Natural killer cell (primary cell): ENCODE measurements around the gene ECI2. TPM values are rescaled to one million over a fixed set of nuclear protein-coding genes. Genes with fewer than 3 reads are reported as not detected.
A peak's percentile ranks its signal among the peaks of the same experiment; 100 is the strongest.

Experiments used
- ATAC-seq, 3 donors: fragments of 150-1000 bp in 2 of 3; fragments of 200-7000 bp in 1 of 3; cut with Tn5 transposase; 1 replicate in 1 of 3; 2 replicates in 2 of 3; pipeline ENCODE4 v1.10.0; 2021; ENCODE audit warnings: mild to moderate bottlenecking in 2 of 3, moderate library complexity in 2 of 3
- DNase-seq, 2 donors: peaks; one replicate each; pipeline versions ENCODE4 v3.0.0 to v3.0.0-alpha.2; 2013 to 2021; ENCODE audit warnings: mixed read lengths in 1 of 2
- H3K27ac ChIP-seq: one replicate; pipeline ENCODE4 v1.5.1; 2013; ENCODE audit warnings: mild to moderate bottlenecking, low read length
- H3K27me3 ChIP-seq: one replicate; pipeline ENCODE4 v1.6.1; 2013; ENCODE audit warnings: low read length; ENCODE audit not compliant: control insufficient read depth, insufficient read depth
- H3K36me3 ChIP-seq: one replicate; pipeline ENCODE4 v1.6.1; 2013; ENCODE audit warnings: low read length; ENCODE audit not compliant: control insufficient read depth, insufficient read depth
- H3K4me1 ChIP-seq: one replicate; pipeline ENCODE4 v1.6.1; 2013; ENCODE audit warnings: low read length; ENCODE audit not compliant: control insufficient read depth, insufficient read depth
- H3K4me3 ChIP-seq: one replicate; pipeline ENCODE4 v1.5.1; 2013; ENCODE audit warnings: low read length
- H3K9me3 ChIP-seq: one replicate; pipeline ENCODE4 v1.6.1; 2013; ENCODE audit warnings: low read length; ENCODE audit not compliant: control insufficient read depth, insufficient read depth
- H3K27ac Mint-ChIP-seq, 2 donors: one replicate each; pipeline ENCODE4 v1.8.0; 2022; ENCODE audit warnings: mild to moderate bottlenecking in 2 of 2, mixed read lengths in 2 of 2, moderate library complexity in 1 of 2
- H3K27me3 Mint-ChIP-seq, 2 donors: one replicate each; pipeline ENCODE4 v1.8.0; 2022; ENCODE audit warnings: low read depth in 2 of 2, mixed read lengths in 2 of 2
- H3K36me3 Mint-ChIP-seq: one replicate; pipeline ENCODE4 v1.8.0; 2022; ENCODE audit warnings: mixed read lengths
- H3K4me1 Mint-ChIP-seq, 2 donors: one replicate each; pipeline ENCODE4 v1.8.0; 2022; ENCODE audit warnings: mixed read lengths in 2 of 2
- H3K4me3 Mint-ChIP-seq: one replicate; pipeline ENCODE4 v1.8.0; 2022; ENCODE audit warnings: mild to moderate bottlenecking, moderate library complexity, mixed read lengths
- H3K9me3 Mint-ChIP-seq, 2 donors: one replicate each; pipeline ENCODE4 v1.8.0; 2022; ENCODE audit warnings: mixed read lengths in 2 of 2
- CTCF ChIP-seq: fragments of 200-600 bp; IDR thresholded peaks from one replicate; pipeline ENCODE4 v1.8.0; 2022; ENCODE audit warnings: antibody characterized with exemption
- WGBS: methylation state at CpG from one replicate; pipeline ENCODE4 v1.1.7; 2013; ENCODE audit warnings: missing lambda C conversion rate; ENCODE audit not compliant: insufficient coverage; 5-methylcytosine and 5-hydroxymethylcytosine counted together
- intact Hi-C: fragments of 100-400 bp; cut with micrococcal nuclease; formaldehyde crosslinking; loops from one replicate; pipeline ENCODE4 v1.14.2; 2022
- total RNA-seq, 4 donors: library from RNA; stranded (reverse); fragments of 120-200 nt in 1 of 4; gene quantifications; one replicate each; pipeline versions ENCODE4 v1.2.3 to v1.2.4, GENCODE V29; 2013 to 2022

The ECI2 gene
- total RNA-seq, 3 donors from 2014 or later (not counting 1 experiment from before 2014, with no cell fraction given) = 17.2 to 21.6 (median 19.6) TPM

- intact Hi-C loops = no loop called here
- Mint-ChIP-seq H3K36me3 (no peaks in the 10 kb centered on the region), H3K27me3 (peaks cover 0 to 15% of the 10 kb centered on the region in 2 donors), H3K4me1 (no peaks in the 10 kb centered on the region), H3K9me3 (no peaks in the 10 kb centered on the region), H3K4me3 (no peak overlapping the region), H3K27ac (no peak overlapping the region)
- H3K4me1 ChIP-seq = no peaks in the 10 kb centered on the region
- DNase-seq (no peak), ATAC-seq (no peak)
- no peak overlapping the region for H3K4me3 ChIP-seq
- no peaks in the 10 kb centered on the region for H3K27me3 ChIP-seq
- TF ChIP-seq CTCF = no peak
- 71% methylated on average over 1 of the region's 1 CpG for WGBS
- H3K27ac ChIP-seq = no peak overlapping the region
- no peaks in the 10 kb centered on the region for H3K36me3 ChIP-seq
- no peaks in the 10 kb centered on the region for H3K9me3 ChIP-seq
Observed at GRCh38 chr6:4162370-4162769, 27.0 kb upstream of the ECI2 start.

- no peak overlapping the region for H3K4me3 ChIP-seq
- Mint-ChIP-seq H3K27me3 (peaks cover 3 to 14% of the 10 kb centered on the region in 2 donors), H3K27ac (no peak overlapping the region), H3K4me3 (no peak overlapping the region), H3K4me1 (peaks cover 0 to 5% of the 10 kb centered on the region in 2 donors), H3K36me3 (no peaks in the 10 kb centered on the region), H3K9me3 (no peaks in the 10 kb centered on the region)
- no peaks in the 10 kb centered on the region for H3K9me3 ChIP-seq
- DNase-seq (no peak), ATAC-seq (no peak)
- H3K27me3 ChIP-seq = no peaks in the 10 kb centered on the region
- 94% methylated on average over 7 of the region's 7 CpGs for WGBS
- intact Hi-C loops = no loop called here
- H3K4me1 ChIP-seq = no peaks in the 10 kb centered on the region
- no peaks in the 10 kb centered on the region for H3K36me3 ChIP-seq
- TF ChIP-seq CTCF = no peak
- H3K27ac ChIP-seq = no peak overlapping the region
Observed at GRCh38 chr6:4159491-4159890, 24.1 kb upstream of the ECI2 start.

- Histone ChIP-seq H3K4me1 (no peaks in the 10 kb centered on the region), H3K27ac (no peak overlapping the region), H3K9me3 (no peaks in the 10 kb centered on the region), H3K36me3 (no peaks in the 10 kb centered on the region), H3K27me3 (no peaks in the 10 kb centered on the region), H3K4me3 (no peak overlapping the region)
- Mint-ChIP-seq H3K27ac (no peak overlapping the region), H3K9me3 (no peaks in the 10 kb centered on the region), H3K4me3 (no peak overlapping the region), H3K4me1 (peaks cover 0 to 5% of the 10 kb centered on the region in 2 donors), H3K27me3 (peaks cover 4 to 12% of the 10 kb centered on the region in 2 donors), H3K36me3 (no peaks in the 10 kb centered on the region)
- intact Hi-C loops = loop anchor here (2.0 kb wide), 1 partner anchor 103 kb away; no protein-coding TSS in a partner anchor
- no peak for TF ChIP-seq CTCF
- DNase-seq (no peak), ATAC-seq (no peak)
- 90% methylated on average over 12 of the region's 12 CpGs for WGBS
Observed at GRCh38 chr6:4157506-4157905, 22.1 kb upstream of the ECI2 start.

GRCh38 chr6:4155848-4156466 is 20.6 kb upstream of the ECI2 start:
- Mint-ChIP-seq H3K4me1 (peaks cover 0 to 5% of the 10 kb centered on the region in 2 donors), H3K4me3 (no peak overlapping the region), H3K27ac (no peak overlapping the region), H3K36me3 (no peaks in the 10 kb centered on the region), H3K9me3 (no peaks in the 10 kb centered on the region), H3K27me3 (peaks cover 10 to 20% of the 10 kb centered on the region in 2 donors)
- no peak overlapping the region for H3K27ac ChIP-seq
- H3K4me1 ChIP-seq = no peaks in the 10 kb centered on the region
- H3K9me3 ChIP-seq = no peaks in the 10 kb centered on the region
- WGBS = 4% methylated on average over 6 of the region's 6 CpGs
- ATAC-seq = peak; percentile 87 to 99 (median 99)
- DNase-seq = peak; percentile 59 to 93
- intact Hi-C loops = loop anchor here (1.0 to 2.0 kb wide), 2 partner anchors 101 to 414 kb away; no protein-coding TSS in a partner anchor
- no peaks in the 10 kb centered on the region for H3K27me3 ChIP-seq
- no peaks in the 10 kb centered on the region for H3K36me3 ChIP-seq
- no peak overlapping the region for H3K4me3 ChIP-seq
- peak; percentile 83 for TF ChIP-seq CTCF
